Measurements from ENCODE around the gene CPA1. TPM values are rescaled to one million over a fixed set of nuclear protein-coding genes. Genes with fewer than 3 reads are reported as not detected.

Gene CPA1
- polyA plus RNA-seq, 1 donor (not counting 4 experiments of a cell fraction or from before 2014, with no cell fraction given) = not detected

- dilution Hi-C loops (cut with MboI; ENCODE audit: extremely low pct_ligation_motif_present, low sequenced_read_pairs) = no loop called here
- DNase-seq (ENCODE audit: low read depth, low spot score) = no peak
- TF ChIP-seq CTCF (optimal IDR thresholded peaks at IDR 0.05 in 1 of 3, IDR thresholded peaks at IDR 0.05 in 1 of 3, conservative IDR thresholded peaks at IDR 0.05 in 1 of 3; ENCODE audit: extremely low read depth in 1 of 3, insufficient read depth in 2 of 3, low read length in 3 of 3) (no peak), EZH2 (IDR thresholded peaks at IDR 0.05; ENCODE audit: low read length) (no peak)
These were observed 24.7 kb downstream of the CPA1 start for GRCh38 chr7:130405003-130405402.

GRCh38 chr7:130409067-130409711 lies 28.9 kb downstream of the CPA1 start:
- Histone ChIP-seq H3K27me3 (ENCODE audit: control insufficient read depth, extremely low read depth, insufficient read depth, low read length) (no peaks in the 10 kb centered on the region), H3K9ac (ENCODE audit: control insufficient read depth, extremely low read depth, insufficient read depth, low read length) (no peak overlapping the region), H3K27ac (ENCODE audit: control insufficient read depth, insufficient read depth, low read length) (no peak overlapping the region), H3K79me2 (ENCODE audit: control insufficient read depth, insufficient read depth, low read length) (no peaks in the 10 kb centered on the region), H3K4me1 (ENCODE audit: control insufficient read depth, extremely low read depth, insufficient read depth, low read length) (no peaks in the 10 kb centered on the region), H3K36me3 (ENCODE audit: control insufficient read depth in 2 of 2, extremely low read depth in 1 of 2, insufficient read depth in 2 of 2, low read length in 2 of 2) (no peaks in the 10 kb centered on the region), H4K20me1 (ENCODE audit: control insufficient read depth, extremely low read depth, insufficient read depth, low read length) (no peaks in the 10 kb centered on the region), H2AFZ (ENCODE audit: control insufficient read depth, low read length) (no peak overlapping the region), H3K9me1 (ENCODE audit: control insufficient read depth, extremely low read depth, insufficient read depth, low read length) (no peaks in the 10 kb centered on the region), H3K4me2 (ENCODE audit: control insufficient read depth, extremely low read depth, insufficient read depth, low read depth, low read length) (no peak overlapping the region), H3K9me3 (ENCODE audit: control insufficient read depth, low read depth, low read length) (no peaks in the 10 kb centered on the region), H3K4me3 (ENCODE audit: control insufficient read depth in 2 of 3, extremely low read depth in 1 of 3, insufficient read depth in 2 of 3, low read depth in 1 of 3, low read length in 3 of 3) (no peak overlapping the region)
- DNase-seq (ENCODE audit: low read depth, low spot score) = no peak
- no peak for FAIRE-seq
- TF ChIP-seq EZH2 (IDR thresholded peaks at IDR 0.05; ENCODE audit: low read length) (no peak), CTCF (optimal IDR thresholded peaks at IDR 0.05 in 1 of 3, IDR thresholded peaks at IDR 0.05 in 1 of 3, conservative IDR thresholded peaks at IDR 0.05 in 1 of 3; ENCODE audit: extremely low read depth in 1 of 3, insufficient read depth in 2 of 3, low read length in 3 of 3) (no peak)
- dilution Hi-C loops (cut with MboI; ENCODE audit: extremely low pct_ligation_motif_present, low sequenced_read_pairs) = no loop called here

More at GRCh38 chr7:130405003-130405402, 24.7 kb downstream of the CPA1 start:
- H3K4me2 ChIP-seq (ENCODE audit: control insufficient read depth, extremely low read depth, insufficient read depth, low read depth, low read length) = no peak overlapping the region
- H2AFZ ChIP-seq (ENCODE audit: control insufficient read depth, low read length) = no peak overlapping the region
- H3K9me1 ChIP-seq (ENCODE audit: control insufficient read depth, extremely low read depth, insufficient read depth, low read length) = no peaks in the 10 kb centered on the region
- H4K20me1 ChIP-seq (ENCODE audit: control insufficient read depth, extremely low read depth, insufficient read depth, low read length) = no peaks in the 10 kb centered on the region
- no peak overlapping the region for H3K4me3 ChIP-seq (ENCODE audit: control insufficient read depth in 2 of 3, extremely low read depth in 1 of 3, insufficient read depth in 2 of 3, low read depth in 1 of 3, low read length in 3 of 3)
- FAIRE-seq = no peak
- no peaks in the 10 kb centered on the region for H3K79me2 ChIP-seq (ENCODE audit: control insufficient read depth, insufficient read depth, low read length)
- no peaks in the 10 kb centered on the region for H3K9me3 ChIP-seq (ENCODE audit: control insufficient read depth, low read depth, low read length)
- H3K4me1 ChIP-seq (ENCODE audit: control insufficient read depth, extremely low read depth, insufficient read depth, low read length) = no peaks in the 10 kb centered on the region
- H3K27ac ChIP-seq (ENCODE audit: control insufficient read depth, insufficient read depth, low read length) = no peak overlapping the region
- no peaks in the 10 kb centered on the region for H3K27me3 ChIP-seq (ENCODE audit: control insufficient read depth, extremely low read depth, insufficient read depth, low read length)
- H3K9ac ChIP-seq (ENCODE audit: control insufficient read depth, extremely low read depth, insufficient read depth, low read length) = no peak overlapping the region
- H3K36me3 ChIP-seq (ENCODE audit: control insufficient read depth in 2 of 2, extremely low read depth in 1 of 2, insufficient read depth in 2 of 2, low read length in 2 of 2) = peaks cover 2 to 4% of the 10 kb centered on the region in 2 experiments
